Trophoblast cell (in vitro differentiated cells and primary cell): Measurements from ENCODE around the gene SRPK3.

ENCODE experiments used
- DNase-seq, 2 donors: peaks; one replicate each; pipeline ENCODE4 v3.0.0-alpha.2; 2016
- H2AFZ ChIP-seq: 2 replicates; pipeline ENCODE4 v1.6.1; 2013; ENCODE audit warnings: low read length, moderate library complexity, mild to moderate bottlenecking; ENCODE audit not compliant: insufficient read depth, poor library complexity
- H2AK5ac ChIP-seq: 2 replicates; pipeline ENCODE4 v1.6.1; 2013; ENCODE audit warnings: mild to moderate bottlenecking, low read length
- H2BK120ac ChIP-seq: 2 replicates; pipeline ENCODE4 v1.6.1; 2013; ENCODE audit warnings: low read length, mild to moderate bottlenecking, moderate library complexity; ENCODE audit not compliant: insufficient read depth, poor library complexity
- H2BK12ac ChIP-seq: 2 replicates; pipeline ENCODE4 v1.6.1; 2013; ENCODE audit warnings: mild to moderate bottlenecking, low read length, moderate library complexity
- H2BK5ac ChIP-seq: 2 replicates; pipeline ENCODE4 v1.6.1; 2013; ENCODE audit warnings: low read length, low read depth, moderate library complexity, mild to moderate bottlenecking; ENCODE audit not compliant: poor library complexity
- H3K14ac ChIP-seq: 2 replicates; pipeline ENCODE4 v1.6.1; 2013; ENCODE audit warnings: mild to moderate bottlenecking, low read length
- H3K18ac ChIP-seq: 2 replicates; pipeline ENCODE4 v1.6.1; 2013; ENCODE audit warnings: mild to moderate bottlenecking, low read length
- H3K23ac ChIP-seq: 2 replicates; pipeline ENCODE4 v1.6.1; 2013; ENCODE audit warnings: low read length
- H3K27ac ChIP-seq: 2 replicates; pipeline ENCODE4 v1.5.1; 2013; ENCODE audit warnings: low read depth, mild to moderate bottlenecking, inconsistent platforms, low read length, moderate library complexity
- H3K27me3 ChIP-seq: 2 replicates; pipeline ENCODE4 v1.6.1; 2013; ENCODE audit warnings: inconsistent platforms, mild to moderate bottlenecking, low read length, moderate library complexity; ENCODE audit not compliant: insufficient read depth
- H3K36me3 ChIP-seq, 2 experiments: 1 replicate in 1 of 2; 2 replicates in 1 of 2; pipeline ENCODE4 v1.6.1; 2013; ENCODE audit warnings: low read length in 2 of 2, mild to moderate bottlenecking in 2 of 2, moderate library complexity in 1 of 2; ENCODE audit not compliant: insufficient read depth in 2 of 2, control insufficient read depth in 1 of 2
- H3K4ac ChIP-seq: 2 replicates; pipeline ENCODE4 v1.6.1; 2013; ENCODE audit warnings: low read depth, mild to moderate bottlenecking, low read length, moderate library complexity
- H3K4me1 ChIP-seq, 2 experiments: 1 replicate in 1 of 2; 2 replicates in 1 of 2; pipeline ENCODE4 v1.6.1; 2013; ENCODE audit warnings: low read length in 2 of 2, mild to moderate bottlenecking in 2 of 2, moderate library complexity in 1 of 2; ENCODE audit not compliant: insufficient read depth in 2 of 2, control insufficient read depth in 1 of 2
- H3K4me2 ChIP-seq: 2 replicates; pipeline ENCODE4 v1.6.1; 2013; ENCODE audit warnings: inconsistent platforms, mild to moderate bottlenecking, low read length, moderate library complexity
- H3K4me3 ChIP-seq: 2 replicates; pipeline ENCODE4 v1.5.1; 2013; ENCODE audit warnings: mild to moderate bottlenecking, low read depth, low read length, inconsistent platforms
- H3K79me1 ChIP-seq: one replicate; pipeline ENCODE4 v1.6.1; 2013; ENCODE audit warnings: low read length
- H3K79me2 ChIP-seq: 2 replicates; pipeline ENCODE4 v1.6.1; 2013; ENCODE audit warnings: low read length, mild to moderate bottlenecking; ENCODE audit not compliant: control insufficient read depth, insufficient read depth, poor library complexity
- H3K9ac ChIP-seq: 2 replicates; pipeline ENCODE4 v1.6.1; 2013; ENCODE audit warnings: mild to moderate bottlenecking, low read length
- H3K9me3 ChIP-seq: 2 replicates; pipeline ENCODE4 v1.6.1; 2013; ENCODE audit warnings: low read depth, mild to moderate bottlenecking, control low read depth, inconsistent platforms, low read length; ENCODE audit not compliant: insufficient read depth
- H4K12ac ChIP-seq: 2 replicates; pipeline ENCODE4 v1.6.1; 2013; ENCODE audit warnings: low read depth, mild to moderate bottlenecking, low read length, moderate library complexity
- H4K8ac ChIP-seq: 2 replicates; pipeline ENCODE4 v1.6.1; 2013; ENCODE audit warnings: low read depth, mild to moderate bottlenecking, low read length, moderate library complexity
- H4K91ac ChIP-seq: one replicate; pipeline ENCODE4 v1.6.1; 2013; ENCODE audit warnings: low read depth, mild to moderate bottlenecking, low read length, moderate library complexity
- WGBS: extraction: QIAGEN DNeasy Blood & Tissue Kit; methylation state at CpG from one replicate; pipeline ENCODE4 v1.1.7; 2013; ENCODE audit warnings: missing lambda C conversion rate; ENCODE audit not compliant: insufficient read length, insufficient coverage; ENCODE audit errors: extremely low coverage; 5-methylcytosine and 5-hydroxymethylcytosine counted together

SRPK3 gene

GRCh38 chrX:153792368-153792767, 11.5 kb downstream of the SRPK3 start:
- no peaks in the 10 kb centered on the region for H3K27me3 ChIP-seq
- no peak overlapping the region for H4K12ac ChIP-seq
- H3K18ac ChIP-seq: no peak overlapping the region
- no peak overlapping the region for H3K9ac ChIP-seq
- no CpG with 5 or more reads among the region's 6 CpGs for WGBS
- no peak overlapping the region for H2BK120ac ChIP-seq
- no peak overlapping the region for H3K4ac ChIP-seq
- no peak overlapping the region for H4K8ac ChIP-seq
- H3K4me2 ChIP-seq: no peak overlapping the region
- no peak overlapping the region for H2BK12ac ChIP-seq
- H2AK5ac ChIP-seq: no peak overlapping the region
- H3K36me3 ChIP-seq: peaks cover 35 to 46% of the 10 kb centered on the region in 2 experiments
- no peak overlapping the region for H2AFZ ChIP-seq
- H3K4me3 ChIP-seq: no peak overlapping the region
- H4K91ac ChIP-seq: no peak overlapping the region
- no peaks in the 10 kb centered on the region for H3K9me3 ChIP-seq
- no peak overlapping the region for H3K14ac ChIP-seq
- DNase-seq: no peak
- peaks cover 0 to 5% of the 10 kb centered on the region in 2 experiments for H3K4me1 ChIP-seq
- no peak overlapping the region for H3K27ac ChIP-seq
- H3K79me2 ChIP-seq: peaks cover 9% of the 10 kb centered on the region
- peaks cover 10% of the 10 kb centered on the region for H3K79me1 ChIP-seq
- H2BK5ac ChIP-seq: no peak overlapping the region
- no peak overlapping the region for H3K23ac ChIP-seq

GRCh38 chrX:153793291-153793690, 12.4 kb downstream of the SRPK3 start:
- peak overlapping the region; percentile 56 for H4K91ac ChIP-seq
- DNase-seq: peak in 1 of 2 donors; percentile 3
- H3K79me2 ChIP-seq: peaks cover 9% of the 10 kb centered on the region
- no peak overlapping the region for H3K23ac ChIP-seq
- H3K9ac ChIP-seq: peak overlapping the region; percentile 92
- peaks cover 0 to 5% of the 10 kb centered on the region in 2 experiments for H3K4me1 ChIP-seq
- H3K4me2 ChIP-seq: peak overlapping the region; percentile 92
- WGBS: no CpG with 5 or more reads among the region's 7 CpGs
- no peak overlapping the region for H2AK5ac ChIP-seq
- peak overlapping the region; percentile 90 for H3K4me3 ChIP-seq
- peak overlapping the region; percentile 37 for H3K27ac ChIP-seq
- H3K79me1 ChIP-seq: peaks cover 10% of the 10 kb centered on the region
- no peak overlapping the region for H2AFZ ChIP-seq
- H3K9me3 ChIP-seq: no peaks in the 10 kb centered on the region
- peak overlapping the region; percentile 74 for H4K8ac ChIP-seq
- H2BK5ac ChIP-seq: no peak overlapping the region
- no peak overlapping the region for H4K12ac ChIP-seq
- H2BK120ac ChIP-seq: no peak overlapping the region
- H3K4ac ChIP-seq: no peak overlapping the region
- no peaks in the 10 kb centered on the region for H3K27me3 ChIP-seq
- peaks cover 36 to 45% of the 10 kb centered on the region in 2 experiments for H3K36me3 ChIP-seq
- H3K18ac ChIP-seq: no peak overlapping the region
- no peak overlapping the region for H2BK12ac ChIP-seq
- no peak overlapping the region for H3K14ac ChIP-seq

GRCh38 chrX:153794018-153794896, 13.4 kb downstream of the SRPK3 start, which contains the start of the genes IDH3G and SSR4:
IDH3G (minus strand) TSS chrX:153794375; CDS start chrX:153794326, 49 bp downstream.
SSR4 (plus strand) TSS chrX:153794668; CDS start chrX:153794688, 20 bp downstream.
- H2BK5ac ChIP-seq: peak within 1 kb of the TSS; percentile 96
- peak within 1 kb of the TSS; percentile 84 for H2AFZ ChIP-seq
- peak within 1 kb of the TSS; percentile 10 for H2BK120ac ChIP-seq
- DNase-seq: peak; percentile 90 to 94
- H3K4me1 ChIP-seq: peaks cover 0 to 5% of the 10 kb centered on the region in 2 experiments
- H3K27ac ChIP-seq: peak within 1 kb of the TSS; percentile 90
- H3K36me3 ChIP-seq: peaks cover 39 to 47% of the 10 kb centered on the region in 2 experiments
- peak within 1 kb of the TSS; percentile 98 for H4K91ac ChIP-seq
- peak within 1 kb of the TSS; percentile 92 for H3K4me2 ChIP-seq
- peak within 1 kb of the TSS; percentile 93 for H4K12ac ChIP-seq
- peak within 1 kb of the TSS; percentile 90 for H3K4me3 ChIP-seq
- no peaks in the 10 kb centered on the region for H3K9me3 ChIP-seq
- H4K8ac ChIP-seq: peak within 1 kb of the TSS; percentile 98
- no peaks in the 10 kb centered on the region for H3K27me3 ChIP-seq
- no peak within 1 kb of the TSS for H3K23ac ChIP-seq
- WGBS: no CpG with 5 or more reads among the region's 92 CpGs
- H3K79me1 ChIP-seq: peaks cover 10% of the 10 kb centered on the region
- peak within 1 kb of the TSS; percentile 98 for H3K14ac ChIP-seq
- H2AK5ac ChIP-seq: peak within 1 kb of the TSS; percentile 32
- peak within 1 kb of the TSS; percentile 96 for H3K9ac ChIP-seq
- peaks cover 9% of the 10 kb centered on the region for H3K79me2 ChIP-seq
- H2BK12ac ChIP-seq: no peak within 1 kb of the TSS
- peak within 1 kb of the TSS; percentile 93 for H3K4ac ChIP-seq
- H3K18ac ChIP-seq: peak within 1 kb of the TSS; percentile 98

- Histone ChIP-seq H3K27ac (no peak overlapping the region), H3K9me3 (no peaks in the 10 kb centered on the region), H3K27me3 (no peaks in the 10 kb centered on the region), H2BK12ac (no peak overlapping the region), H3K18ac (peak overlapping the region; percentile 28), H4K91ac (peak overlapping the region; percentile 81), H3K79me1 (peaks cover 10% of the 10 kb centered on the region), H2AK5ac (peak overlapping the region; percentile 32), H3K4ac (peak overlapping the region; percentile 38), H3K9ac (peak overlapping the region; percentile 91), H3K4me2 (peak overlapping the region; percentile 75), H3K4me1 (peaks cover 0 to 5% of the 10 kb centered on the region in 2 experiments), H2BK5ac (peak overlapping the region; percentile 22), H4K12ac (peak overlapping the region; percentile 24), H3K23ac (no peak overlapping the region), H3K4me3 (peak overlapping the region; percentile 81), H4K8ac (peak overlapping the region; percentile 85), H3K36me3 (peaks cover 32 to 40% of the 10 kb centered on the region in 2 experiments), H2BK120ac (peak overlapping the region; percentile 10), H2AFZ (peak overlapping the region; percentile 8), H3K14ac (peak overlapping the region; percentile 88), H3K79me2 (peaks cover 9% of the 10 kb centered on the region)
- DNase-seq: peak in 1 of 2 donors; percentile 28
- WGBS: no CpG with 5 or more reads among the region's 47 CpGs
Observed at GRCh38 chrX:153794897-153795816, 14.3 kb downstream of the SRPK3 start.
